DOHH2 (cell line): ENCODE data around the gene AGTPBP1.

Experiments
- H3F3A ChIP-seq: fragments of 200-600 bp; sonication (generic), shearing (Covaris generic); 2 replicates; pipeline ENCODE4 v1.6.0; 2016; ENCODE audit warnings: antibody characterized with exemption, mild to moderate bottlenecking; ENCODE audit not compliant: control insufficient read depth, insufficient read depth
- H3K27ac ChIP-seq: fragments of 200-600 bp; sonication (generic); 2 replicates; pipeline ENCODE4 v1.5.1; 2014; ENCODE audit warnings: low read depth, mild to moderate bottlenecking, low read length, moderate library complexity
- H3K27me3 ChIP-seq: fragments of 200-600 bp; sonication (generic); 2 replicates; pipeline ENCODE4 v1.6.1; 2014; ENCODE audit warnings: mild to moderate bottlenecking, low read length, mixed read lengths; ENCODE audit not compliant: control insufficient read depth
- H3K36me3 ChIP-seq: fragments of 200-600 bp; sonication (generic); 2 replicates; pipeline ENCODE4 v1.6.1; 2014; ENCODE audit warnings: mild to moderate bottlenecking, low read length, moderate library complexity, mixed read lengths; ENCODE audit not compliant: control insufficient read depth
- H3K4me1 ChIP-seq: fragments of 200-600 bp; sonication (generic); 2 replicates; pipeline ENCODE4 v1.6.1; 2014; ENCODE audit warnings: mild to moderate bottlenecking, low read length, mixed read lengths; ENCODE audit not compliant: control insufficient read depth
- H3K4me2 ChIP-seq: fragments of 200-600 bp; sonication (generic); 2 replicates; pipeline ENCODE4 v1.6.0; 2014; ENCODE audit warnings: mild to moderate bottlenecking, low read length, moderate library complexity
- H3K4me3 ChIP-seq: fragments of 200-600 bp; sonication (generic); 2 replicates; pipeline ENCODE4 v1.5.1; 2014; ENCODE audit warnings: mild to moderate bottlenecking, low read length, mixed read lengths
- H3K79me2 ChIP-seq: fragments of 200-600 bp; sonication (generic); 2 replicates; pipeline ENCODE4 v1.6.1; 2014; ENCODE audit warnings: mild to moderate bottlenecking, low read length, mixed read lengths; ENCODE audit not compliant: control insufficient read depth
- H3K9me2 ChIP-seq: fragments of 200-600 bp; sonication (generic); replicated peaks from 2 replicates; pipeline ENCODE4 v1.6.1; 2014; ENCODE audit warnings: mild to moderate bottlenecking, low read length, mixed read lengths; ENCODE audit not compliant: control insufficient read depth
- H3K9me3 ChIP-seq: fragments of 200-600 bp; sonication (generic); 2 replicates; pipeline ENCODE4 v1.6.1; 2014; ENCODE audit warnings: antibody characterized with exemption, low read length, mixed read lengths; ENCODE audit not compliant: control insufficient read depth, insufficient read depth
- H4K20me1 ChIP-seq: fragments of 200-600 bp; sonication (generic); 2 replicates; pipeline ENCODE4 v1.6.0; 2014; ENCODE audit warnings: low read depth, mild to moderate bottlenecking, antibody characterized with exemption, low read length, moderate library complexity; ENCODE audit not compliant: control insufficient read depth, insufficient read depth
- EZH2phosphoT487 ChIP-seq: fragments of 200-600 bp; sonication (generic); IDR thresholded peaks from 2 replicates; pipeline ENCODE4 v1.6.1; 2017; ENCODE audit warnings: borderline replicate concordance, mild to moderate bottlenecking, antibody characterized with exemption, low read length, moderate library complexity, mixed read lengths
- TF ChIP-seq, protein P1 (sequence below): fragments of 200-600 bp; sonication (generic); IDR thresholded peaks from one replicate; pipeline ENCODE4 v1.5.1; 2014; ENCODE audit warnings: antibody characterized with exemption, mild to moderate bottlenecking, low read depth, low read length; ENCODE audit not compliant: poor library complexity, severe bottlenecking

The AGTPBP1 gene

DNA sequence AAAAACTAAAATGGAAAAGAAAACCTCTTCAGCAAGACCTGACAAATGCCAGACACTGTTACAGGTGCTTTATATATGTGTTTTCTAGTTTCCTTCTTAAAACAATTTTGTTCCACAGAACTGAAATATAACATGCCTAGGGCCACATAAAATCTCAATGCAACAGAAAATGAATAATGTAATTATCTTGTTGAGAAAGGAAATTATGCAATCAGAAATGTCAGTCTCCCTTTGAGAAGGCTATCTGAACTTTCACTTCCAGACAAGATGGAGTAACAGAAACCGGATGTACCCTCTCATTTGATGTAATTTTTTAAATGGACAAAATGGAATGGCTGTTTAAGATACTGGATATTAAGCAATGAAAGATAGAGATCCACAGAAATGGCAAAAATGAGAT is 79.2 kb downstream of the AGTPBP1 start:
- H3K4me1 ChIP-seq = no peaks in the 10 kb centered on the region
- H3K9me3 ChIP-seq = no peaks in the 10 kb centered on the region
- no peak for TF ChIP-seq EZH2phosphoT487
- TF ChIP-seq, protein P1, sequence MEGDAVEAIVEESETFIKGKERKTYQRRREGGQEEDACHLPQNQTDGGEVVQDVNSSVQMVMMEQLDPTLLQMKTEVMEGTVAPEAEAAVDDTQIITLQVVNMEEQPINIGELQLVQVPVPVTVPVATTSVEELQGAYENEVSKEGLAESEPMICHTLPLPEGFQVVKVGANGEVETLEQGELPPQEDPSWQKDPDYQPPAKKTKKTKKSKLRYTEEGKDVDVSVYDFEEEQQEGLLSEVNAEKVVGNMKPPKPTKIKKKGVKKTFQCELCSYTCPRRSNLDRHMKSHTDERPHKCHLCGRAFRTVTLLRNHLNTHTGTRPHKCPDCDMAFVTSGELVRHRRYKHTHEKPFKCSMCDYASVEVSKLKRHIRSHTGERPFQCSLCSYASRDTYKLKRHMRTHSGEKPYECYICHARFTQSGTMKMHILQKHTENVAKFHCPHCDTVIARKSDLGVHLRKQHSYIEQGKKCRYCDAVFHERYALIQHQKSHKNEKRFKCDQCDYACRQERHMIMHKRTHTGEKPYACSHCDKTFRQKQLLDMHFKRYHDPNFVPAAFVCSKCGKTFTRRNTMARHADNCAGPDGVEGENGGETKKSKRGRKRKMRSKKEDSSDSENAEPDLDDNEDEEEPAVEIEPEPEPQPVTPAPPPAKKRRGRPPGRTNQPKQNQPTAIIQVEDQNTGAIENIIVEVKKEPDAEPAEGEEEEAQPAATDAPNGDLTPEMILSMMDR = no peak
- no peak overlapping the region for H3K4me3 ChIP-seq
- H3F3A ChIP-seq = no peaks in the 10 kb centered on the region
- peaks cover 3% of the 10 kb centered on the region; the same call in 1 of the 2 replicates for H3K36me3 ChIP-seq
- no peaks in the 10 kb centered on the region for H4K20me1 ChIP-seq
- no peaks in the 10 kb centered on the region for H3K79me2 ChIP-seq
- no peaks in the 10 kb centered on the region for H3K9me2 ChIP-seq
- H3K27ac ChIP-seq = no peak overlapping the region
- no peaks in the 10 kb centered on the region for H3K27me3 ChIP-seq
- no peak overlapping the region for H3K4me2 ChIP-seq

DNA sequence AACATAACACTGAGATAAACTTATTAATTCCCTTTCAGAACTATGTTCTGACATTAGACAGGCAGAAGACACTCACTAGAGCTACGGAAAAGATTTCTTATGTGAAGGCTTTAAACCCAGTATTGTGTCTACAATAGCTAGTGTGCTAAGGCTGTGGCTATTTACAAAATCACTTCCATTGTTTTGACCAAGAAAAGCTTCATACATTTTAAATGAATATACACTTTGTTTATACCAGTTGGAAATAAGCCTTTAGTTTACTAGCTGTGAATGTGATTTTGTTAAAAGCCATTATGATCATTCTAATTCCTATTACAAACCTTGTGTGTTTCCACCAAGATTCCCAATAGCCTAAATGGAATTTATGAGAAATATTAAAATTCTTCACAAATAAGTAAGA is 83.0 kb downstream of the AGTPBP1 start:
- Histone ChIP-seq H3K36me3 (peaks cover 3% of the 10 kb centered on the region), H3K4me3 (no peak overlapping the region), H3K9me3 (no peaks in the 10 kb centered on the region), H3F3A (no peaks in the 10 kb centered on the region), H3K4me1 (no peaks in the 10 kb centered on the region), H3K79me2 (no peaks in the 10 kb centered on the region), H3K4me2 (no peak overlapping the region), H3K9me2 (no peaks in the 10 kb centered on the region), H3K27me3 (no peaks in the 10 kb centered on the region), H4K20me1 (no peaks in the 10 kb centered on the region), H3K27ac (no peak overlapping the region)
- TF ChIP-seq, protein P1 = no peak
- TF ChIP-seq EZH2phosphoT487 = no peak

DNA sequence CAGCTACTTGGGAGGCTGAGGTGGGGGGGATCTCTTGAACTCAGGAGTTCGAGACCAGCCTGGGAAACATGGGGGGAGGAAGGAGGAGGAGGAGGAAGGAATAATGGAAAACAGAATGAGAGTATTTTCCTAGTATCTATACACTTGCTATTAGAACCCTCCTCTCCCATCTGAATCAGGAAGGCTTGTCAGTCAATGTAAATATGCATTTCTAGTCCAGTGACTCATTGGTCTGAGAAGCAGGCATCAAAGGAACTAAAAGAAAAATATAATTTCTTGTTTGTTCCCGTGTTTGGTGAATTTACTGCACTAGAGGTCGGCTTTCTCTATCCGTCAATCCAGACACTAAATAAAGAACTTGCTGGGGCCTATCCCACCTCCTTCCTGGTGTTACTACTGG is 88.6 kb downstream of the AGTPBP1 start:
- Histone ChIP-seq H3K4me1 (peaks cover 2% of the 10 kb centered on the region), H3K9me3 (no peaks in the 10 kb centered on the region), H3K79me2 (no peaks in the 10 kb centered on the region), H3K27me3 (no peaks in the 10 kb centered on the region), H3K9me2 (no peaks in the 10 kb centered on the region), H3K4me2 (no peak overlapping the region), H3K27ac (no peak overlapping the region), H4K20me1 (no peaks in the 10 kb centered on the region), H3K4me3 (no peak overlapping the region), H3F3A (no peaks in the 10 kb centered on the region; the same call in 1 of the 2 replicates), H3K36me3 (peaks cover 7% of the 10 kb centered on the region)
- TF ChIP-seq, protein P1 = no peak
- TF ChIP-seq EZH2phosphoT487 = no peak
